Measurements from ENCODE around the gene XKR7.

DNA sequence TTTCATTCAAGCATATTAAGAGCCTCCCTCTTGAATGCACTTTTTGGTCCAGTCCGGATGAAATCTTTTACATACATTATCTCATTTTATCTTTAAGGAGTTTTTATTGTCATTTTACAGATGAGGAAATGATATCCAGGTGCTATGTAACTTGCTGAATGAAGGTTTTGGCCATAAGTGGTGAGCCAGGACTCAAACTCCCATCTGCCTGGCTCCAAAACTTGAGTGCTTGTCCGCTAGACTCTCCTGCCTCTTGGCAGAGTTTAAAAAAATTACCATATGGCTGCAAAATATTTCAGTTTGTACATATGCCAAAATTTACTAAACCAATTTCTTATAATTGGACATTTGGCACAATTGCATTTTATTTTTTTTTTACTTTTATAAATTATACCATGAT lies 28.3 kb upstream of the XKR7 start:
- no peak for TF ChIP-seq POLR2A (IDR thresholded peaks at IDR 0.05)
- TF ChIP-seq, protein P1, sequence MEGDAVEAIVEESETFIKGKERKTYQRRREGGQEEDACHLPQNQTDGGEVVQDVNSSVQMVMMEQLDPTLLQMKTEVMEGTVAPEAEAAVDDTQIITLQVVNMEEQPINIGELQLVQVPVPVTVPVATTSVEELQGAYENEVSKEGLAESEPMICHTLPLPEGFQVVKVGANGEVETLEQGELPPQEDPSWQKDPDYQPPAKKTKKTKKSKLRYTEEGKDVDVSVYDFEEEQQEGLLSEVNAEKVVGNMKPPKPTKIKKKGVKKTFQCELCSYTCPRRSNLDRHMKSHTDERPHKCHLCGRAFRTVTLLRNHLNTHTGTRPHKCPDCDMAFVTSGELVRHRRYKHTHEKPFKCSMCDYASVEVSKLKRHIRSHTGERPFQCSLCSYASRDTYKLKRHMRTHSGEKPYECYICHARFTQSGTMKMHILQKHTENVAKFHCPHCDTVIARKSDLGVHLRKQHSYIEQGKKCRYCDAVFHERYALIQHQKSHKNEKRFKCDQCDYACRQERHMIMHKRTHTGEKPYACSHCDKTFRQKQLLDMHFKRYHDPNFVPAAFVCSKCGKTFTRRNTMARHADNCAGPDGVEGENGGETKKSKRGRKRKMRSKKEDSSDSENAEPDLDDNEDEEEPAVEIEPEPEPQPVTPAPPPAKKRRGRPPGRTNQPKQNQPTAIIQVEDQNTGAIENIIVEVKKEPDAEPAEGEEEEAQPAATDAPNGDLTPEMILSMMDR (IDR thresholded peaks at IDR 0.05), result no peak
